IMR-90 (cell line): ENCODE results near the gene BLVRA. TPM values are rescaled to one million over a fixed set of nuclear protein-coding genes. Genes with fewer than 3 reads are reported as not detected.

Source experiments
- ATAC-seq: fragments of 200-7000 bp; cut with Tn5 transposase; 2 replicates; pipeline ENCODE4 v1.9.1; 2020; ENCODE audit warnings: low read depth, mild to moderate bottlenecking, moderate library complexity
- BruUV-seq: library from RNA; stranded (reverse); fragments of 400-500 nt; replicated peaks from 2 replicates; lab custom pipeline; 2021; lab: Mats Ljungman, UMichigan
- CTCF ChIA-PET: fragments of 300-600 bp; formaldehyde crosslinking; extraction: SDS; loops from one replicate; lab custom pipeline; 2021; ENCODE audit warnings: antibody characterized with exemption; lab: Yijun Ruan, JAX
- POLR2A ChIA-PET: fragments of 300-600 bp; sonication (Branson Sonifier 250); formaldehyde crosslinking; loops from one replicate; lab custom pipeline; 2022; ENCODE audit warnings: antibody characterized with exemption; ENCODE audit not compliant: unreplicated experiment; lab: Charles Lee
- DNase-seq: peaks from one replicate; pipeline ENCODE4 v3.0.0; 2013
- H2AFZ ChIP-seq: replicated peaks from 2 replicates; pipeline ENCODE3; 2013; ENCODE audit warnings: low read length, mild to moderate bottlenecking; ENCODE audit not compliant: poor library complexity
- H2AK5ac ChIP-seq: 2 replicates; pipeline ENCODE4 v1.6.1; 2013; ENCODE audit warnings: low read depth, low read length, inconsistent platforms
- H2AK9ac ChIP-seq: replicated peaks from 2 replicates; pipeline ENCODE3; 2013; ENCODE audit warnings: mild to moderate bottlenecking, low read depth, low read length, moderate library complexity; ENCODE audit not compliant: poor library complexity
- H2BK120ac ChIP-seq: 2 replicates; pipeline ENCODE4 v1.6.1; 2013; ENCODE audit warnings: low read depth, low read length, inconsistent platforms
- H2BK15ac ChIP-seq: 3 replicates; pipeline ENCODE4 v1.6.1; 2013; ENCODE audit warnings: low read depth, low read length, inconsistent platforms
- H2BK20ac ChIP-seq: 2 replicates; pipeline ENCODE4 v1.6.1; 2013; ENCODE audit warnings: low read depth, mild to moderate bottlenecking, inconsistent platforms, low read length, moderate library complexity
- H2BK5ac ChIP-seq: 2 replicates; pipeline ENCODE4 v1.6.1; 2013; ENCODE audit warnings: mild to moderate bottlenecking, low read depth, low read length, inconsistent platforms; ENCODE audit not compliant: poor library complexity, severe bottlenecking
- H3K14ac ChIP-seq: replicated peaks from 2 replicates; pipeline ENCODE4 v1.6.1; 2013; ENCODE audit warnings: low read depth, low read length, inconsistent platforms
- H3K18ac ChIP-seq: 2 replicates; pipeline ENCODE4 v1.6.1; 2013; ENCODE audit warnings: low read depth, low read length, control low read depth
- H3K23ac ChIP-seq: 2 replicates; pipeline ENCODE4 v1.6.1; 2013; ENCODE audit warnings: low read depth, low read length, inconsistent platforms
- H3K27ac ChIP-seq: 2 replicates; pipeline ENCODE4 v1.5.1; 2013; ENCODE audit warnings: mild to moderate bottlenecking, control low read depth, low read length; ENCODE audit not compliant: insufficient read depth
- H3K27me3 ChIP-seq: 2 replicates; pipeline ENCODE4 v1.6.1; 2013; ENCODE audit warnings: low read length; ENCODE audit not compliant: control insufficient read depth, insufficient read depth
- H3K36me3 ChIP-seq: 2 replicates; pipeline ENCODE4 v1.6.1; 2013; ENCODE audit warnings: low read length, mixed read lengths; ENCODE audit not compliant: control insufficient read depth, insufficient read depth
- H3K4ac ChIP-seq: 2 replicates; pipeline ENCODE4 v1.6.1; 2013; ENCODE audit warnings: low read depth, low read length, inconsistent platforms
- H3K4me1 ChIP-seq: 2 replicates; pipeline ENCODE4 v1.6.1; 2013; ENCODE audit warnings: low read length, mixed read lengths; ENCODE audit not compliant: control insufficient read depth, insufficient read depth
- H3K4me2 ChIP-seq: 2 replicates; pipeline ENCODE4 v1.6.1; 2013; ENCODE audit warnings: low read depth, mild to moderate bottlenecking, control low read depth, low read length, moderate library complexity
- H3K4me3 ChIP-seq: 2 replicates; pipeline ENCODE4 v1.5.1; 2013; ENCODE audit warnings: low read depth, mild to moderate bottlenecking, control low read depth, low read length, moderate library complexity; ENCODE audit not compliant: insufficient read depth
- H3K56ac ChIP-seq: 2 replicates; pipeline ENCODE4 v1.6.1; 2013; ENCODE audit warnings: low read length, inconsistent platforms; ENCODE audit not compliant: insufficient read depth; ENCODE audit errors: extremely low read depth
- H3K79me1 ChIP-seq, 2 experiments: 2 replicates each; pipeline ENCODE4 v1.6.1; 2013; ENCODE audit warnings: low read length in 2 of 2, inconsistent platforms in 1 of 2, low read depth in 1 of 2
- H3K9ac ChIP-seq: 2 replicates; pipeline ENCODE4 v1.6.1; 2013; ENCODE audit warnings: low read depth, low read length, control low read depth
- H3K9me1 ChIP-seq: 2 replicates; pipeline ENCODE4 v1.6.1; 2013; ENCODE audit warnings: low read length, inconsistent platforms; ENCODE audit not compliant: insufficient read depth
- H3K9me3 ChIP-seq: 2 replicates; pipeline ENCODE4 v1.6.1; 2013; ENCODE audit warnings: low read length; ENCODE audit not compliant: control insufficient read depth, insufficient read depth
- H4K20me1 ChIP-seq: 2 replicates; pipeline ENCODE4 v1.6.1; 2013; ENCODE audit warnings: low read length, inconsistent platforms; ENCODE audit not compliant: insufficient read depth
- H4K5ac ChIP-seq: 2 replicates; pipeline ENCODE4 v1.6.1; 2013; ENCODE audit warnings: mild to moderate bottlenecking, low read depth, low read length, control low read depth
- H4K8ac ChIP-seq, 2 experiments: 2 replicates each; pipeline ENCODE4 v1.6.1; 2013; ENCODE audit warnings: low read depth in 2 of 2, low read length in 2 of 2, control low read depth in 1 of 2, inconsistent platforms in 1 of 2
- H4K91ac ChIP-seq: 2 replicates; pipeline ENCODE4 v1.6.1; 2013; ENCODE audit warnings: low read depth, low read length, inconsistent platforms; ENCODE audit not compliant: insufficient read depth
- FOS ChIP-seq: fragments of 150-350 bp; IDR thresholded peaks from 2 replicates; pipeline ENCODE4 v1.6.1; 2016; ENCODE audit warnings: low read depth, low read length
- MAFK ChIP-seq: IDR thresholded peaks from 2 replicates; pipeline ENCODE4 v1.6.1; 2012; ENCODE audit warnings: low read depth, low read length, improper control_type of control experiment
- NFE2L2 ChIP-seq: fragments of 150-350 bp; IDR thresholded peaks from 2 replicates; pipeline ENCODE4 v1.6.1; 2016; ENCODE audit warnings: low read depth, mild to moderate bottlenecking, low read length
- RAD21 ChIP-seq: IDR thresholded peaks from 2 replicates; pipeline ENCODE4 v1.6.1; 2012; ENCODE audit warnings: low read length, improper control_type of control experiment
- RCOR1 ChIP-seq: IDR thresholded peaks from 2 replicates; pipeline ENCODE4 v1.6.1; 2012; ENCODE audit warnings: mild to moderate bottlenecking, low read length, improper control_type of control experiment; ENCODE audit not compliant: insufficient replicate concordance
- SMC3 ChIP-seq: fragments of 150-350 bp; IDR thresholded peaks from 2 replicates; pipeline ENCODE4 v1.6.1; 2016; ENCODE audit warnings: low read depth, mild to moderate bottlenecking, antibody characterized with exemption, low read length, moderate library complexity
- WGBS, 2 experiments: methylation state at CpG; one replicate each; pipeline versions ENCODE4 v1.1.5 to v1.1.7; 2013; ENCODE audit warnings: missing lambda C conversion rate in 2 of 2; ENCODE audit not compliant: insufficient read length in 1 of 2; ENCODE audit errors: extremely low coverage in 2 of 2; 5-methylcytosine and 5-hydroxymethylcytosine counted together
- dilution Hi-C: fragments of 300-500 bp; cut with HindIII; formaldehyde crosslinking; loops from one replicate; pipeline ENCODE4 v1.14.3; 2018; ENCODE audit warnings: low sequenced_read_pairs; ENCODE audit not compliant: unreplicated experiment
- in situ Hi-C: fragments of 300-500 bp; cut with MboI; formaldehyde crosslinking; loops from 3 replicates; pipeline ENCODE4 v1.14.3; 2019; ENCODE audit warnings: low sequenced_read_pairs, inconsistent platforms, mixed read lengths
- intact Hi-C: fragments of 100-400 bp; cut with micrococcal nuclease; formaldehyde crosslinking; loops from 2 replicates; pipeline ENCODE4 v1.10.0; 2022
- polyA plus RNA-seq, 3 experiments: library from polyadenylated mRNA; depleted of rRNA; stranded (reverse); fragments of >200 nt; gene quantifications; 2 replicates each; pipeline ENCODE4 v1.2.3, GENCODE V29; 2012; ENCODE audit warnings: low replicate concordance in 1 of 3
- total RNA-seq: library from RNA; depleted of rRNA; stranded (reverse); fragments of >200 nt; gene quantifications from 2 replicates; pipeline ENCODE4 v1.2.3, GENCODE V29; 2012
- TF ChIP-seq, protein P1 (sequence below): fragments of 150-350 bp; IDR thresholded peaks from 2 replicates; pipeline ENCODE4 v1.6.1; 2016; ENCODE audit warnings: low read depth, mild to moderate bottlenecking, low read length, moderate library complexity, borderline replicate concordance

Gene BLVRA
- total and polyA plus RNA-seq, 2 of the 4 experiments (the other 2 are of a cell fraction) = 32.3 to 47.1 TPM

GRCh38 chr7:43769281-43769680 lies 10.8 kb downstream of the BLVRA start:
- POLR2A ChIA-PET = no interaction called here
- Histone ChIP-seq H2BK5ac (no peak overlapping the region), H3K18ac (no peak overlapping the region), H3K79me1 (peaks cover 0 to 3% of the 10 kb centered on the region in 2 experiments; a peak in 1 of 4 replicates), H4K8ac (no peak overlapping the region), H3K36me3 (peaks cover 4% of the 10 kb centered on the region; the same call in 1 of the 2 replicates), H2AFZ (no peak overlapping the region), H2BK120ac (no peak overlapping the region), H3K56ac (no peak overlapping the region), H2AK5ac (no peak overlapping the region), H4K20me1 (no peaks in the 10 kb centered on the region), H2AK9ac (no peak overlapping the region), H4K5ac (no peak overlapping the region), H2BK20ac (no peak overlapping the region), H3K4me3 (no peak overlapping the region), H3K9ac (no peak overlapping the region), H3K4me1 (peaks cover 3% of the 10 kb centered on the region), H2BK15ac (no peak overlapping the region), H3K14ac (no peak overlapping the region), H3K4me2 (no peak overlapping the region), H3K9me3 (no peaks in the 10 kb centered on the region), H3K9me1 (peaks cover 3% of the 10 kb centered on the region; the same call in 1 of the 2 replicates), H3K27ac (no peak overlapping the region), H3K27me3 (no peaks in the 10 kb centered on the region), H4K91ac (no peak overlapping the region), H3K4ac (no peak overlapping the region), H3K23ac (no peak overlapping the region)
- dilution Hi-C loops = no loop called here
- no peak for ATAC-seq
- CTCF ChIA-PET = no interaction called here
- in situ Hi-C loops = no loop called here
- no CpG with 5 or more reads among the region's 5 CpGs for WGBS, 2 experiments
- intact Hi-C loops = no loop called here
- no peak for DNase-seq
- no TSS peak for BruUV-seq
- TF ChIP-seq NFE2L2 (no peak), RAD21 (no peak), RCOR1 (no peak), FOS (no peak), MAFK (no peak), SMC3 (no peak)
- TF ChIP-seq, protein P1, sequence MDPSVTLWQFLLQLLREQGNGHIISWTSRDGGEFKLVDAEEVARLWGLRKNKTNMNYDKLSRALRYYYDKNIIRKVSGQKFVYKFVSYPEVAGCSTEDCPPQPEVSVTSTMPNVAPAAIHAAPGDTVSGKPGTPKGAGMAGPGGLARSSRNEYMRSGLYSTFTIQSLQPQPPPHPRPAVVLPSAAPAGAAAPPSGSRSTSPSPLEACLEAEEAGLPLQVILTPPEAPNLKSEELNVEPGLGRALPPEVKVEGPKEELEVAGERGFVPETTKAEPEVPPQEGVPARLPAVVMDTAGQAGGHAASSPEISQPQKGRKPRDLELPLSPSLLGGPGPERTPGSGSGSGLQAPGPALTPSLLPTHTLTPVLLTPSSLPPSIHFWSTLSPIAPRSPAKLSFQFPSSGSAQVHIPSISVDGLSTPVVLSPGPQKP = no peak
